ENCODE results near the gene ZNF485.

- TF ChIP-seq CTCF (IDR thresholded peaks at IDR 0.05) (no peak), EP300 (IDR thresholded peaks at IDR 0.05) (no peak)
Observed at GRCh38 chr10:43666552-43666951, 60.3 kb downstream of the ZNF485 start.

All from ovary (tissue), 3 donors.